PC-9 (cell line): ENCODE measurements around the gene TNP1. TPM values are rescaled to one million over a fixed set of nuclear protein-coding genes. Genes with fewer than 3 reads are reported as not detected.

ENCODE experiments used
- BruUV-seq: library from RNA; stranded (reverse); fragments of 400-500 nt; replicated peaks from 2 replicates; lab custom pipeline; 2021; lab: Mats Ljungman, UMichigan
- CTCF ChIA-PET: fragments of 300-600 bp; sonication (Branson Sonifier 250); formaldehyde crosslinking; loops from one replicate; lab custom pipeline; 2022; ENCODE audit warnings: antibody characterized with exemption; lab: Charles Lee
- POLR2A ChIA-PET: fragments of 300-600 bp; sonication (Branson Sonifier 250); formaldehyde crosslinking; loops from one replicate; lab custom pipeline; 2022; ENCODE audit warnings: antibody characterized with exemption; ENCODE audit not compliant: unreplicated experiment; lab: Charles Lee
- DNase-seq, 2 experiments: peaks; one replicate each; pipeline versions ENCODE4 v3.0.0 to v3.0.0-alpha.2; 2015 to 2022; ENCODE audit warnings: mixed read lengths in 1 of 2
- H2AFZ ChIP-seq: fragments of 200-600 bp; sonication (generic); 2 replicates; pipeline ENCODE4 v1.8.1; 2017; ENCODE audit warnings: antibody characterized with exemption
- H3F3A ChIP-seq: fragments of 200-600 bp; sonication (generic); 2 replicates; pipeline ENCODE4 v1.8.1; 2017; ENCODE audit warnings: antibody characterized with exemption, mild to moderate bottlenecking, low read depth; ENCODE audit not compliant: insufficient read depth
- H3K27ac ChIP-seq: fragments of 200-600 bp; sonication (generic); 2 replicates; pipeline ENCODE4 v1.6.1; 2016; ENCODE audit warnings: mixed run types
- H3K27me3 ChIP-seq: fragments of 200-600 bp; sonication (generic); 2 replicates; pipeline ENCODE4 v1.6.1; 2016; ENCODE audit warnings: low read depth, mixed run types; ENCODE audit not compliant: insufficient read depth
- H3K36me3 ChIP-seq: fragments of 200-600 bp; sonication (generic); 2 replicates; pipeline ENCODE4 v1.6.1; 2016; ENCODE audit warnings: low read depth, mixed run types
- H3K4me1 ChIP-seq: fragments of 200-600 bp; sonication (generic); replicated peaks from 2 replicates; pipeline ENCODE4 v1.6.1; 2016; ENCODE audit warnings: mixed run types; ENCODE audit not compliant: insufficient read depth
- H3K4me2 ChIP-seq: fragments of 200-600 bp; sonication (generic); 2 replicates; pipeline ENCODE4 v1.6.1; 2017; ENCODE audit warnings: mixed run types
- H3K4me3 ChIP-seq: fragments of 200-600 bp; sonication (generic); 2 replicates; pipeline ENCODE4 v1.6.1; 2016; ENCODE audit warnings: mixed run types
- H3K79me2 ChIP-seq: fragments of 200-600 bp; sonication (generic); 2 replicates; pipeline ENCODE4 v1.6.1; 2017; ENCODE audit warnings: low read depth, mixed run types
- H3K9me2 ChIP-seq: fragments of 200-600 bp; sonication (generic); 2 replicates; pipeline ENCODE4 v1.8.1; 2017; ENCODE audit warnings: mild to moderate bottlenecking; ENCODE audit not compliant: insufficient read depth
- H3K9me3 ChIP-seq: fragments of 200-600 bp; sonication (generic); 2 replicates; pipeline ENCODE4 v1.8.1; 2016; ENCODE audit warnings: low read depth; ENCODE audit not compliant: insufficient read depth
- H4K20me1 ChIP-seq: fragments of 200-600 bp; sonication (generic); 2 replicates; pipeline ENCODE4 v1.8.1; 2017; ENCODE audit not compliant: insufficient read depth
- CTCF ChIP-seq: fragments of 200-600 bp; sonication (generic); conservative IDR thresholded peaks from 2 replicates; pipeline ENCODE4 v1.6.1; 2017; ENCODE audit warnings: mixed run types, antibody characterized with exemption, mild to moderate bottlenecking, moderate library complexity
- EZH2 ChIP-seq: fragments of 200-600 bp; sonication (generic); IDR thresholded peaks from 2 replicates; pipeline ENCODE4 v1.8.0; 2017; ENCODE audit warnings: antibody characterized with exemption, low read depth
- intact Hi-C: fragments of 100-400 bp; cut with micrococcal nuclease; formaldehyde crosslinking; loops from one replicate; pipeline ENCODE4 v1.10.0; 2022; ENCODE audit not compliant: unreplicated experiment
- total RNA-seq: library from RNA; stranded (reverse); gene quantifications from 2 replicates; pipeline ENCODE4 v1.2.3, GENCODE V29; 2021

The TNP1 gene
- total RNA-seq, 1 experiment from 2014 or later = not detected

- H3K27ac ChIP-seq = no peak overlapping the region
- no peaks in the 10 kb centered on the region for H3K27me3 ChIP-seq
- CTCF ChIA-PET = no interaction called here
- intact Hi-C loops = no loop called here
- H3K4me2 ChIP-seq = no peak overlapping the region
- no peaks in the 10 kb centered on the region for H3F3A ChIP-seq
- no peak overlapping the region for H2AFZ ChIP-seq
- H3K79me2 ChIP-seq = no peaks in the 10 kb centered on the region
- H3K9me2 ChIP-seq = no peaks in the 10 kb centered on the region
- TF ChIP-seq EZH2 (no peak), CTCF (no peak)
- no TSS peak for BruUV-seq
- DNase-seq = no peak
- POLR2A ChIA-PET = no interaction called here
- H3K4me1 ChIP-seq = no peaks in the 10 kb centered on the region
- H4K20me1 ChIP-seq = no peaks in the 10 kb centered on the region
- no peaks in the 10 kb centered on the region for H3K9me3 ChIP-seq
- H3K4me3 ChIP-seq = no peak overlapping the region
- no peaks in the 10 kb centered on the region for H3K36me3 ChIP-seq
These were observed 20.1 kb upstream of the TNP1 start for GRCh38 chr2:216879727-216880508.

GRCh38 chr2:216878072-216878471, 18.2 kb upstream of the TNP1 start:
- no peaks in the 10 kb centered on the region for H3K36me3 ChIP-seq
- ChIA-PET CTCF (no interaction called here), POLR2A (no interaction called here)
- H3K27me3 ChIP-seq = no peaks in the 10 kb centered on the region
- intact Hi-C loops = no loop called here
- no peak overlapping the region for H3K4me3 ChIP-seq
- no peaks in the 10 kb centered on the region for H4K20me1 ChIP-seq
- no peaks in the 10 kb centered on the region for H3K9me3 ChIP-seq
- DNase-seq = no peak
- no peaks in the 10 kb centered on the region for H3K79me2 ChIP-seq
- H3F3A ChIP-seq = no peaks in the 10 kb centered on the region
- H3K27ac ChIP-seq = no peak overlapping the region
- H3K4me2 ChIP-seq = no peak overlapping the region
- H2AFZ ChIP-seq = no peak overlapping the region
- BruUV-seq = no TSS peak
- no peaks in the 10 kb centered on the region for H3K4me1 ChIP-seq
- no peaks in the 10 kb centered on the region for H3K9me2 ChIP-seq
- TF ChIP-seq EZH2 = no peak

GRCh38 chr2:216877085-216877484, 17.2 kb upstream of the TNP1 start:
- TF ChIP-seq CTCF = peak; percentile 30; the same call in 1 of the 2 replicates
- TF ChIP-seq EZH2 = no peak
- DNase-seq = no peak

More at GRCh38 chr2:216877085-216877484, 17.2 kb upstream of the TNP1 start:
- no peaks in the 10 kb centered on the region for H4K20me1 ChIP-seq
- BruUV-seq = no TSS peak
- H2AFZ ChIP-seq = no peak overlapping the region
- no peaks in the 10 kb centered on the region for H3K9me2 ChIP-seq
- no peak overlapping the region for H3K4me3 ChIP-seq
- H3K79me2 ChIP-seq = no peaks in the 10 kb centered on the region
- H3K36me3 ChIP-seq = no peaks in the 10 kb centered on the region
- no peaks in the 10 kb centered on the region for H3K9me3 ChIP-seq
- H3K4me1 ChIP-seq = no peaks in the 10 kb centered on the region
- no peak overlapping the region for H3K27ac ChIP-seq
- ChIA-PET CTCF (no interaction called here), POLR2A (no interaction called here)
- H3F3A ChIP-seq = no peaks in the 10 kb centered on the region
- intact Hi-C loops = no loop called here
- no peaks in the 10 kb centered on the region for H3K27me3 ChIP-seq
- no peak overlapping the region for H3K4me2 ChIP-seq
